Tibial artery (tissue), 4 donors: ENCODE measurements around the gene IRAK4.
A peak's percentile ranks its signal among the peaks of the same experiment; 100 is the strongest.

Source experiments
- DNase-seq, 2 donors: peaks; one replicate each; pipeline ENCODE4 v3.0.0-alpha.2; 2019
- H3K27ac ChIP-seq, 2 donors: fragments of 200-600 bp; sonication (generic) in 1 of 2; 1 replicate in 1 of 2; 2 replicates in 1 of 2; pipeline ENCODE4 v1.5.1; 2018 to 2019; ENCODE audit warnings: mild to moderate bottlenecking in 1 of 2
- H3K27me3 ChIP-seq, 2 donors: fragments of 200-600 bp; sonication (generic) in 1 of 2; one replicate each; pipeline versions ENCODE4 v1.5.1 to v1.6.0; 2016 to 2019
- H3K36me3 ChIP-seq, 3 donors: fragments of 200-600 bp; sonication (generic) in 2 of 3; one replicate each; pipeline ENCODE4 v1.5.1; 2016 to 2019; ENCODE audit warnings: mild to moderate bottlenecking in 2 of 3
- H3K4me1 ChIP-seq, 4 donors: fragments of 200-600 bp; sonication (generic) in 2 of 4; 1 replicate in 3 of 4; 2 replicates in 1 of 4; pipeline ENCODE4 v1.5.1; 2016 to 2019
- H3K4me3 ChIP-seq, 2 donors: fragments of 200-600 bp; sonication (generic) in 1 of 2; 1 replicate in 1 of 2; 2 replicates in 1 of 2; pipeline ENCODE4 v1.5.1; 2018 to 2019; ENCODE audit warnings: mild to moderate bottlenecking in 2 of 2
- H3K9me3 ChIP-seq, 3 donors: fragments of 200-600 bp; sonication (generic) in 1 of 3; one replicate each; pipeline ENCODE4 v1.5.1; 2016 to 2019
- intact Hi-C: fragments of 100-400 bp; cut with DNase I; formaldehyde crosslinking; loops from one replicate; pipeline ENCODE4 v1.15.0; 2023; ENCODE audit warnings: low total_unique reads
- TF ChIP-seq, protein P1 (sequence below), 2 experiments: fragments of 200-600 bp in 1 of 2; fragments of 450-650 bp in 1 of 2; IDR thresholded peaks; one replicate each; pipeline ENCODE4 v1.5.1; 2017 to 2019; ENCODE audit warnings: antibody characterized with exemption in 2 of 2, mild to moderate bottlenecking in 1 of 2, moderate library complexity in 1 of 2

The IRAK4 gene

DNA sequence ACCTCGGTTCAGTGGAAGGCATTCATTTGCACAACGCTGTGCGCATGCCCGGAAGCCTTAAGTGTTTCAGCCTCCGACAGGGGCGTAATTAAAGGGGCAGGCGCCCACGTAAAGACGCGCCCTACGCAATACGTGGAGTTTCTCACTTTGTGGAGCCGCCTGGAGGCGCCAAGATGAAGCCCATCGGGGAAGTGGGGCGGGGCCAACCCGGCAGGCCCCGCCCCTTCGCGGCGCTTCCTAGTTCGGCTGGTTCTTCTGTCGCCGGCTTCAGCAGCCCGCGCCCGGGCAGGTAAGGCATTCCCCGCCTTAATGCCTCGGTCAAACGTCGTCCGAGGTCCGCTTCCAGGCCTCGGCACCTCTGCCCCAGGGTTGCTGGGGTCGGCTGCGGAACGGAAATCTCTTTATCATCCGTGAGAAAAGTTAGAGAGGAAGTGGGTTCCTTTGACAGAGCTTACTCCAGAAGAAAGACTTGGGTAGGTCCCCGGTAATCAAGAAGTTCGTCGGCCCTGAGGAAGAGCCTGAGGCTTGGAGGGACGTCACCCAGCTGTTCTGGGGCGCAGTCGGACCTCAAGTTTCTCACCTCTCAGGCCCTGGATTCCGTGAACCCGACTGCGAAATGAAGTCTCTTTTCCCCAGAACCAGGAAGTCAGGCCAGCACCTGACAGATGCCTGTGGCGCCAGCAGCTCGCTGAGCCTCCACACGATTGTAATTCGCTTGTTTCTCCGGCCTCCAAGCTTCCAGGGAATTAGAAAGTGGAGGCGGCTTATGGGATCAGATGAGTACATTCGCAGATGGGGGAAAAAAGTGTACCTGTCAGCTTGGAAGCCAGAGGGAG, at the start of gene IRAK4, which contains the start of gene PUS7L:
Gene IRAK4, plus strand, starts transcription at position 224 of the 836 bp plus-strand sequence. CDS start 9,161 bp downstream, outside the sequence.
Gene PUS7L, minus strand, starts transcription at position 63 of the 836 bp plus-strand sequence. CDS start 3,545 bp downstream, outside the sequence.
- TF ChIP-seq, protein P1, sequence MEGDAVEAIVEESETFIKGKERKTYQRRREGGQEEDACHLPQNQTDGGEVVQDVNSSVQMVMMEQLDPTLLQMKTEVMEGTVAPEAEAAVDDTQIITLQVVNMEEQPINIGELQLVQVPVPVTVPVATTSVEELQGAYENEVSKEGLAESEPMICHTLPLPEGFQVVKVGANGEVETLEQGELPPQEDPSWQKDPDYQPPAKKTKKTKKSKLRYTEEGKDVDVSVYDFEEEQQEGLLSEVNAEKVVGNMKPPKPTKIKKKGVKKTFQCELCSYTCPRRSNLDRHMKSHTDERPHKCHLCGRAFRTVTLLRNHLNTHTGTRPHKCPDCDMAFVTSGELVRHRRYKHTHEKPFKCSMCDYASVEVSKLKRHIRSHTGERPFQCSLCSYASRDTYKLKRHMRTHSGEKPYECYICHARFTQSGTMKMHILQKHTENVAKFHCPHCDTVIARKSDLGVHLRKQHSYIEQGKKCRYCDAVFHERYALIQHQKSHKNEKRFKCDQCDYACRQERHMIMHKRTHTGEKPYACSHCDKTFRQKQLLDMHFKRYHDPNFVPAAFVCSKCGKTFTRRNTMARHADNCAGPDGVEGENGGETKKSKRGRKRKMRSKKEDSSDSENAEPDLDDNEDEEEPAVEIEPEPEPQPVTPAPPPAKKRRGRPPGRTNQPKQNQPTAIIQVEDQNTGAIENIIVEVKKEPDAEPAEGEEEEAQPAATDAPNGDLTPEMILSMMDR (IDR thresholded peaks at IDR 0.05) = peak; percentile 20 to 42
- Histone ChIP-seq H3K27me3 (no peaks in the 10 kb centered on the region), H3K4me1 (peaks cover 0 to 26% (median 19%) of the 10 kb centered on the region in 4 donors), H3K9me3 (no peaks in the 10 kb centered on the region), H3K4me3 (peak within 1 kb of the TSS; percentile 68 to 90), H3K27ac (peak within 1 kb of the TSS; percentile 79 to 89), H3K36me3 (peaks cover 0 to 7% (median 0%) of the 10 kb centered on the region in 3 donors)
- intact Hi-C loops = loop anchor here (10.0 kb wide), 1 partner anchor 46 kb away; the partner anchor contains the start of gene TWF1
- DNase-seq = peak; percentile 95 to 96

DNA sequence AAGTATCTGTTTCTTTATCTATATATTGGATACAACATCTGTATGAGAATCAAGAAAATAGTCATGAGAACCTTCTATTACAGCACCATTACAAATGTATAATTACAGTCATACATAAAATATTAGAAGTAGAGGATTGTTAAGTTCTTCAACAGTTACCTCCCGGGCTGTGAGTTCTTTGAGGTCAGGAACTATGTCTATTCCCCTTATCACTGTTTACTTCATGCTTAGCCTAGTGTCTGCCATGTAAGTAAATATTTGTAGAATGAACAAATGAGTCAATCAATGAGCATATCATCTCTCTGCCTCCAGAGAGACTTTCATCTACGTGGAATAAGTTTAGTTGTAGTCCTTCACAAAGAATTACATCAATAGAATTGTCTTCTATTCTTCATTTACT, 47.4 kb upstream of the IRAK4 start:
- TF ChIP-seq, protein P1 (IDR thresholded peaks at IDR 0.05) = no peak
- H3K27ac ChIP-seq = no peak overlapping the region
- peaks cover 0 to under 1% (median 0%) of the 10 kb centered on the region in 3 donors for H3K9me3 ChIP-seq
- H3K27me3 ChIP-seq = no peaks in the 10 kb centered on the region
- H3K4me1 ChIP-seq = no peaks in the 10 kb centered on the region
- H3K4me3 ChIP-seq = no peak overlapping the region
- H3K36me3 ChIP-seq = no peaks in the 10 kb centered on the region
- intact Hi-C loops = no loop called here
- no peak for DNase-seq

DNA sequence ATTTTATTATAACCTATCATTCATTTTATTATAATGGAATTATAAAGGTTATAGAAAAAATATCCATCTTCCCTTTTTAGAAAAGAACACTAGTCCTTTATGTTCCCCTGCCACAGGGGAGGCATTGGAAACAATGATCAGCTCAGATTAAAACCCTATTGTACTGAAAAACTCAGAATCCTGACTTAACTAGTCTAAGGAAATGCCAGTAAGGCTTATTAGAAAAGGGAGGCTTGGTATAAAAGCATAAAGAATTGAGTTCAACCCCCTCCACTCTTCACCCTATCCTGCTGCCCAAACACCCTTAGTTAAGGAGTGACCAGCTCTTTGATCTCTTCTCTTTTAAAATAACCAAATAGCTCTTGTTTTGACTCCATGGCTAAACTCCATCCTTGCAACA, 36.1 kb upstream of the IRAK4 start:
- TF ChIP-seq, protein P1 (IDR thresholded peaks at IDR 0.05) = no peak
- Histone ChIP-seq H3K4me1 (no peaks in the 10 kb centered on the region), H3K27ac (no peak overlapping the region), H3K27me3 (no peaks in the 10 kb centered on the region), H3K36me3 (peaks cover 0 to 11% (median 7%) of the 10 kb centered on the region in 3 donors), H3K9me3 (no peaks in the 10 kb centered on the region), H3K4me3 (no peak overlapping the region)
- intact Hi-C loops = no loop called here
- DNase-seq = no peak

DNA sequence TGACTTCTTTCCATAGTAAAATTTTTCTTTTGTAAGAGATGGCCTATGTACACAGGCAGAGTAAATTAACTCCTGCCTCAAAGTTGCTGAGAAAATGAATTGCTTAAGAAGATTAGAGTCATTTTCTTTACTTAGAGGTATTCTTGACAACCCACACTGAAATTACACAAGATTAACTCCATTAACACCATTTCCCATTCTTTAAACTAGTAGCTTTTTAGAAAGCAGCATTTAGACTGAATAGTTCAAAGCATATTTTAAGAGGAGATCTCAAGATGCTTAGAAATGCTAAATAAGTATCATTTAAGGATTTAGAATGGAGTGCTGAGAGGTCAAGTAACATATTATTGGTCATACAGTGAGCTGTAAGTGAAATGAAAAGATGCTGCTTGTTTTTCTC, 35.6 kb upstream of the IRAK4 start:
- peaks cover 0 to 11% (median 7%) of the 10 kb centered on the region in 3 donors for H3K36me3 ChIP-seq
- H3K27me3 ChIP-seq = no peaks in the 10 kb centered on the region
- intact Hi-C loops = no loop called here
- no peaks in the 10 kb centered on the region for H3K4me1 ChIP-seq
- no peaks in the 10 kb centered on the region for H3K9me3 ChIP-seq
- H3K27ac ChIP-seq = no peak overlapping the region
- no peak for DNase-seq
- TF ChIP-seq, protein P1 (IDR thresholded peaks at IDR 0.05) = no peak
- H3K4me3 ChIP-seq = no peak overlapping the region

DNA sequence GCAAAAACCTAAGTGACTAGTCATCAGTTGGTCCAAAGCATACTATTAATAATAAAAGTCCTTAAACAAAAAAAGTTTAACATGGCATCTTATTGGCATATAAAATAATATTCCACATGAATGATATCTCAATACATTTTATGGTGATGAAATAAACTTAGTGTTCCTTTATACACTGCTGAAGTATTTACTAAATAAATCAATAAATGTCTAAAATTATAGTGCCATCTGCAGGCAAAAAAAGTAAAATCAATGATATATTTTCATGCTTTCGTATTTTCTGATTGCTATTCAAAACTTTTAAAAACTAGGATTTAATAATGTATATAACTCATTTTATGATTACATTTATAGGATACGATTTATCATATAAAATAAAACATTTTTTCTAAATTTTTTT, 30.6 kb upstream of the IRAK4 start:
- TF ChIP-seq, protein P1 (IDR thresholded peaks at IDR 0.05) = no peak
- Histone ChIP-seq H3K9me3 (no peaks in the 10 kb centered on the region), H3K27ac (no peak overlapping the region), H3K4me1 (no peaks in the 10 kb centered on the region), H3K4me3 (no peak overlapping the region), H3K36me3 (peaks cover 7 to 29% (median 11%) of the 10 kb centered on the region in 3 donors), H3K27me3 (no peaks in the 10 kb centered on the region)
- intact Hi-C loops = no loop called here
- no peak for DNase-seq
